Measurements from ENCODE around the gene PABPC1L. TPM values are rescaled to one million over a fixed set of nuclear protein-coding genes. Genes with fewer than 3 reads are reported as not detected.
A peak's percentile ranks its signal among the peaks of the same experiment; 100 is the strongest.

The PABPC1L gene
- total RNA-seq, 4 donors from 2014 or later = 2.0 to 5.9 (median 2.9) TPM

GRCh38 chr20:44897133-44897532 is 12.7 kb upstream of the PABPC1L start:
- H3K4me1 ChIP-seq = peaks cover 42 to 78% (median 69%) of the 10 kb centered on the region in 4 donors
- peak overlapping the region in 2 of 4 donors; percentile 7 to 17 for H3K27ac ChIP-seq (replicated peaks in 1 of 4)
- 65% methylated on average over 1 of the region's 1 CpG for WGBS

GRCh38 chr20:44900231-44900854 is 9.5 kb upstream of the PABPC1L start:
- H3K9me3 ChIP-seq = no peaks in the 10 kb centered on the region
- H3K27me3 ChIP-seq = no peaks in the 10 kb centered on the region
- 83% methylated on average over 5 of the region's 5 CpGs for WGBS
- peaks cover 32 to 49% (median 42%) of the 10 kb centered on the region in 4 donors for H3K36me3 ChIP-seq
- peaks cover 31 to 55% (median 53%) of the 10 kb centered on the region in 4 donors for H3K4me1 ChIP-seq
- TF ChIP-seq EP300 (IDR thresholded peaks at IDR 0.05) (no peak), POLR2A (IDR thresholded peaks at IDR 0.05; ENCODE audit: low read depth) (no peak), CTCF (IDR thresholded peaks at IDR 0.05) (no peak), POLR2AphosphoS5 (IDR thresholded peaks at IDR 0.05) (no peak)
- intact Hi-C loops (cut with DNase I) = no loop called here
- no peak overlapping the region for H3K27ac ChIP-seq (replicated peaks in 1 of 4)
- H3K4me3 ChIP-seq = no peak overlapping the region
- DNase-seq (ENCODE audit: extremely low spot score) = no peak

More at GRCh38 chr20:44897133-44897532, 12.7 kb upstream of the PABPC1L start:
- Histone ChIP-seq H3K27me3 (no peaks in the 10 kb centered on the region), H3K9me3 (no peaks in the 10 kb centered on the region), H3K36me3 (peaks cover 0 to 18% (median 13%) of the 10 kb centered on the region in 4 donors), H3K4me3 (no peak overlapping the region)
- intact Hi-C loops (cut with DNase I) = no loop called here
- DNase-seq (ENCODE audit: extremely low spot score) = no peak
- TF ChIP-seq POLR2A (IDR thresholded peaks at IDR 0.05; ENCODE audit: low read depth) (no peak), POLR2AphosphoS5 (IDR thresholded peaks at IDR 0.05) (no peak), CTCF (IDR thresholded peaks at IDR 0.05) (no peak), EP300 (IDR thresholded peaks at IDR 0.05) (no peak)

- WGBS = 75% methylated on average over 2 of the region's 2 CpGs
- intact Hi-C loops (cut with DNase I) = no loop called here
- peaks cover 45 to 65% (median 56%) of the 10 kb centered on the region in 4 donors for H3K36me3 ChIP-seq
- TF ChIP-seq POLR2AphosphoS5 (IDR thresholded peaks at IDR 0.05) = no peak
- TF ChIP-seq EP300 (IDR thresholded peaks at IDR 0.05) = no peak
- TF ChIP-seq POLR2A (IDR thresholded peaks at IDR 0.05; ENCODE audit: low read depth) = no peak
- TF ChIP-seq CTCF (IDR thresholded peaks at IDR 0.05) = no peak
- no peaks in the 10 kb centered on the region for H3K27me3 ChIP-seq
- no peak for DNase-seq (ENCODE audit: extremely low spot score)
- H3K9me3 ChIP-seq = no peaks in the 10 kb centered on the region
- H3K27ac ChIP-seq (replicated peaks in 1 of 4) = no peak overlapping the region
- H3K4me1 ChIP-seq = peaks cover 15 to 39% (median 36%) of the 10 kb centered on the region in 4 donors
- H3K4me3 ChIP-seq = no peak overlapping the region
Observed at GRCh38 chr20:44901974-44902373, 7.9 kb upstream of the PABPC1L start.

GRCh38 chr20:44904377-44904776 is 5.5 kb upstream of the PABPC1L start:
- intact Hi-C loops (cut with DNase I) = no loop called here
- H3K27me3 ChIP-seq = no peaks in the 10 kb centered on the region
- no peaks in the 10 kb centered on the region for H3K9me3 ChIP-seq
- peaks cover 45 to 80% (median 66%) of the 10 kb centered on the region in 4 donors for H3K36me3 ChIP-seq
- TF ChIP-seq EP300 (IDR thresholded peaks at IDR 0.05) = no peak
- TF ChIP-seq CTCF (IDR thresholded peaks at IDR 0.05) = no peak
- TF ChIP-seq POLR2AphosphoS5 (IDR thresholded peaks at IDR 0.05) = no peak
- no peak for TF ChIP-seq POLR2A (IDR thresholded peaks at IDR 0.05; ENCODE audit: low read depth)
- WGBS = 84% methylated on average over 5 of the region's 5 CpGs
- peaks cover 7 to 23% (median 20%) of the 10 kb centered on the region in 4 donors for H3K4me1 ChIP-seq
- no peak overlapping the region for H3K27ac ChIP-seq (replicated peaks in 1 of 4)
- H3K4me3 ChIP-seq = no peak overlapping the region
- no peak for DNase-seq (ENCODE audit: extremely low spot score)
